Body of pancreas (tissue), 2 donors: ENCODE measurements around the gene IL1A. TPM values are rescaled to one million over a fixed set of nuclear protein-coding genes. Genes with fewer than 3 reads are reported as not detected.

Experiments
- total RNA-seq, 2 donors: library from RNA; depleted of rRNA; stranded (reverse); fragments of >200 nt; gene quantifications; one replicate each; pipeline ENCODE4 v1.1.0, GENCODE V29; 2016

Gene IL1A
- total RNA-seq, 2 donors from 2014 or later = not detected

Other genes starting within 250 kb of the IL1A start
- 10 to 100 TPM; 10.6 to 31.6 TPM for gene POLR1B, start 242.0 kb downstream of the IL1A start, total RNA-seq
- 10 to 100 TPM; 16.8 to 23.6 TPM for gene CHCHD5, start 199.9 kb downstream of the IL1A start, total RNA-seq
- gene SLC20A1, start 138.6 kb downstream of the IL1A start, total RNA-seq = 10 to 100 TPM; 20.5 to 50.1 TPM
- gene NT5DC4, start 63.5 kb downstream of the IL1A start, total RNA-seq = not detected
- gene CKAP2L, start 19.9 kb downstream of the IL1A start, total RNA-seq = under 1 TPM in 1 of 2 donors, not detected in 1; under 0.01 TPM
- 1 to 10 TPM; 1.3 to 2.6 TPM for gene IL1B, start 52.3 kb upstream of the IL1A start, total RNA-seq
- not detected for gene IL37, start 126.7 kb upstream of the IL1A start, total RNA-seq
- gene IL36G, start 193.5 kb upstream of the IL1A start, total RNA-seq = not detected
- not detected for gene IL36A, start 221.0 kb upstream of the IL1A start, total RNA-seq